ENCODE results near the gene OSBPL6.
"Not testable (repeated sequence)": the region's sequence is repeated elsewhere in the genome, so short reads cannot be mapped to it uniquely, and the experiment has no call there.

OSBPL6 gene

DNA sequence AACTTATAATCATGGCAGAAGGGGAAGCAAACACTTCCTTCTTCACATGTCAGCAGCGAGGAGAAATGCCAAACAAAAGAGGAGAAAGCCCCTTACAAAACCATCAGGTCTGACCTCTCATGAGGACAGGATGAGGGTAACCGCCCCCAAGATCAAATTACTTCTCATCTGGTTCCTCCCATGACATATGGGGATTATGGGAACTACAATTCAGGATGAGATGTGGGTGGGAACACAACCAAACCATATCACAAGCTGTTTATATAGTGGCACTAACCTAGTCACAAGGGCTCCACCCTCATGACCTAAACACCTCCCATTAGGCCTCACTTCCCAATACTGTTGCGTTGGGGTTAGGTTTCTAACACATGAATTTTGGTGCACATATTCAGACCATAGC, 110.0 kb downstream of the OSBPL6 start:
- DNase-seq (ENCODE audit: low read depth): no peak

DNA sequence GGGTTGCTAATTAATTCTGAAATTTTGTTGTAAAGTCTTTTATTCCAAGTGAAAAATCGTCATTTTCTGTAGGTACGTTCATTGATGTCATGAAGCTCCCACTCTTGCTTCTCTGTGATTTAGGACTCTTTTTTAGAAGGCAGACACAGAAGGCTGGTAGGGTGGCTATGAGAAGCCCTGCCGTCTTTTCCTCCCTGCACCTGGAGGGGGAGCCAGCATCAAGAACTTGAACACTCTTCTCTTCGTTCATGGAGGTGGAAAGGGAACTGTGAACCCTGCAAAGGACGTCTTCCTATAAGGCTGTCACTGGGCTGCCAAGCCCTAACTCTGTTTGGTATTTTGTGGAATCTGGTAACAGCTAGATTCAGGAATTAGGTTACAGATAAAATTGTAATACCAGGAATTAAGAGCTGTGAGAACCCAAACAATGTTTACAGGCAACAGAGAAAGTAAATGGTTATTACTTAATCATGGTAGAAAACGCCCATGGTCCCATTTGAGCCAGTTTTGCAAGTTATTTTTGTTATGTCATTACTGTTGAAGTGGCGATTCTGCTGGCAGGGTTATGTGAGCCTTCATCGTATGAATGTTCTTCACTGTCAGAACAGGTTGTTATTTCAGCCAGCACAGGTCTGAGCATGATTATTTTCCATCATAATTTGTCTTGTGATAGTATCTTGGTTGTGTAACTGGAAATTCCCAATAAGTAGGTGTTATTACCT, 112.2 kb downstream of the OSBPL6 start:
- DNase-seq (ENCODE audit: low read depth): no peak

DNA sequence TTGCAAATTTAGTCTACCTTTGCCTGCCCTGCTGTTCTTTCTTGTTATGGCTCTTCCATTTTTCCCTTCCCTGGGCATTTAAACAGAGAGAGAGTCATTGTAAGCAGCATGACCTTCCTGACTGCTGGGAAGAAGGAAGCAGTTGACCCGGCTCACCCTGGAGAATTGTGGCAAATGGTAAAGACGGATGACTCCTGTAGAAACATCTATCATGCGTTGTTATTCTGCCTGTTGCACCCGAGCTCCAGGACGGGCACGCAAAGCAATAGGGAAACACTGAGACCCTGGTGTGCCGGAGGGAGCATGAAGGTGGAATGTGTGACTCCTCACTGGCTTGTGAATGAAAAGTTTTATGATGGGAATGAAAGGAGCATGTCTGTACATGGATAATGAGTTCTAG, 113.3 kb downstream of the OSBPL6 start:
- no peak for DNase-seq (ENCODE audit: low read depth)

DNA sequence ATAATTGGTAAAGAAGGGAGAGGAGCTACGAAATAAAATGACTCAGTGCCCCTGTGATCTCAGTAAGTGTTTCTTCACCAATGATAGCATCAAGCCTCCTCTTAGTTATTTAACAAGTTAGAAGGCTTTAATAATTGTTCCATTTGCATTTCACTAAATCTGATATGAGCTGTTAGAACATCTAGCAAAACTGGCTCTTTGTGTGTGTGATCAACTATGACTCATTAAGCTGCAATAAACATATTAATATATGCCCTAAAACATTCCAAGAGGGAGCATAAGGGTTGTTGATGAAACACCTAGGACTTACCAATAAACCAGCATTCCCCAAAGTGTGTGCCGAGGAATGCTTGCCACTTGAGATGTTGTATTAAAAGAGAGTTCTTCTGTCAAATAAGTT, 115.2 kb downstream of the OSBPL6 start:
- no peak for DNase-seq (ENCODE audit: low read depth)

DNA sequence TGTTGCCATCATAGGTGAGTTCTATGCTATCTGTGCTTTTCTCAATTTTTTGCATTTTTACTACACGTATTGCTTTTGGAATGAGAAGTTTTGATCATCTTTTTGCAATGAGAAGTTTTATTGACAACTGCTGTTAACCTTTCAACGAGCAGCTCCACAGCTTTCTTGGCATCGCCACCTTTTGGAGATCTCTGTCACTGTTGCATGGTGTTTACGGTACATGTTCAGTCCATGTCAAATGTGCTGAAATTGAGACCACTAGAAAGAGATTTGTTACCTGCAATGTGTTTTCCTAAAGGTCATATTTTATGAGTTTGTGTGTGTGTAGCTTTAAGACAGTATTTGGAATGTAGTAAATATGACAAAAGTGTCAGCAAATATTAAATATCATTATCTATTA, 120.8 kb downstream of the OSBPL6 start:
- no peak for DNase-seq (ENCODE audit: low read depth)

DNA sequence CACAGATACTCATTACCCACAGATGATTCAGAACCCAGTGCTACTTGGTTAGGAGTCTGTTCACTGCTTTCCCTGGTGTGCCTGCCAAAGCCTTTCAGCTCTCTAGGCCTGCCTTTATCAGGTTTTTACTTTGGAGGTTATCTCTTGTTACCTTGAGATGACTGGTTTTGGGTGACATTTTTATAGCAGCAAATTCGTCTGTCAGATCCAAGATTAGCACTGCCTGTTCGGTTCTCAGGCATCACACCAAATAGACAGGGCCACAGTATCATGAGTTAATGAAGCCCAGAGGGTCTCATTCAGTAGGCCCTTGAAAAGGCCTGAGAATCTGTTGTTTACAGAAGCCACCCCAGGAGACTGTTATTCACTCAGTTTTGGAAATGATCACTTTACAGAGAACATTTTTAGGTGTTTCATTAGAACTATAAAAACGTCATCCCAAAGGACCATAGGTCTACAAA, 121.2 kb downstream of the OSBPL6 start:
- no peak for DNase-seq (ENCODE audit: low read depth)

DNA sequence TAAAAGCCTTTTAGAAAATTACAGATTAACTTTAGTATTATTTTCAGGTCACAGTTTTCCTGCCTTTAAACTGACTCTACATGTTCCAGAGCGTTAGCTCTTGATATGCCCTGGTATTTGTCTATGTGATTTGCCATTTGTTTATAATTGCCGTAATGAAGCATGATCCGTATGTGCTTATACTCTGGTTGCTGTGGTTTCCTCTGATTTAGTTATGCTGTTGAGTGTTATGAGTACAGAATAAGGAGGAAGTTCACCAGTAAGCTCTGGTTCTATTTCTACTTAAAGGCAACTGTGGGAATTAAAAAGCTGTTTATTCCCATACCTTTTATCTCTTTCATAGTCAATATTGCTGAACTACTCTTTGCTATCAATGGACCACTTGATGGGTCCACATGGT, 123.5 kb downstream of the OSBPL6 start:
- no peak for DNase-seq (ENCODE audit: low read depth)

DNA sequence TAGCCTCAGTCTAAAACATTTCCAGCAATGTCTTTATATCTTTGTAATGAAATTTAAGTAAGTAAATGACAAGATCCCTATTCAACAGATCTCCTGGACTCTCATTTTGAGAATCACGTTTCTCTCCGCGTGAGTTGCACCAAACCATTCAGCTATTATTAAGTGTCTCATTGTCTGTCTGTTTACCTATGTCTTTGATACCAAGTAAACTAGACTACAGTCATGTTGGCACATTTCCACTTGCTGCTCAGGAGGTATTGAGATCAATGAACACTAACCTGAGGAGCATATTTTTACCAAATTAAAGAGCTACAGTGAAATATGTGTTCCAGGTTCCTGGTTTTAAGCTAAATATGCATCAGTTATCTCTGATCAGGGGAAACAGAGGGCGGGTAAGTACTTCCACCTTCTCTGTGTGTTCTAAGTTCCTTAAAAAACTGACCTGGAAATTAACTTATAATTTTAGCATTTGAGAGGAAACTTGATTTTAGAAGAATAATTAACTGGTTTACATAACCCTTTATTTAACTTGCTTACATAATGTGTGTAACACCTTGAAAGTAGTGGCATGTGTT, 125.8 kb downstream of the OSBPL6 start:
- no peak for DNase-seq (ENCODE audit: low read depth)

DNA sequence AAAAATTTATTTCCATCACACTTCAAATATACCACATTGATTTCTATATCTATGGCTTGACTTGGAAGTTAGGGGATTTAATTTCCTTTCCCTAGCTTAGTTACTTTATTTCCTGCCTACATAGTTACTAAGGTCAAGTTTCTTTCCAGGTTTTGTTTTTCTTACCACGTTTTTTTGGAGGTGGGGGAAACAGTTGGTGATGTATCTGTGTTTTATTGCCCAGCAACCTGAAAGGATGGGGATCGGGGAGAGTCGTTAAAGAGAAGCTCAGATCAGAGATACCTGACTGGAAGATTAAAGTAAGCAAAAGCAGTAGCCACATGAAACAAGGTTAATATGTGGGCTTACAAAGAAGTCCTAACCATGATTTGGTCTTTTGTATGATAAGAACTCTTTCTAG, 127.8 kb downstream of the OSBPL6 start:
- DNase-seq (ENCODE audit: low read depth): no peak

DNA sequence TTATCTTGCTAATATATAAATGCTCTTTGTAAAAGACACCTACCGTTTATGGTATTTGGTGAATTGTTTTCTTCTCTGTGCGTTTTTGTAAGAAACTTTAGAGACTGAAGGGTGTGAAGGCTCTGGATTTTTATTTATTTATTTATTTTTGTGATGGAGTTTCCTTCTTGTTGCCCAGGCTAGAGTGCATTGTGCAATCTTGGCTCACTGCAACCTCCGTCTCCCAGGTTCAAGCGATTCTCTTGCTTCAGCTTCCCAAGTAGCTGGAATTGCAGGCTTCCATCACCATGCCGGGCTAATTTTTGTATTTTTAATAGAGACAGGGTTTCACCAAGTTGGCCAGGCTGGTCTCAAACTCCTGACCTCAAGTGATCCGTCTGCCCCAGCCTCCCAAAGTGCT, 129.0 kb downstream of the OSBPL6 start:
- not testable (repeated sequence) for DNase-seq (ENCODE audit: low read depth)

DNA sequence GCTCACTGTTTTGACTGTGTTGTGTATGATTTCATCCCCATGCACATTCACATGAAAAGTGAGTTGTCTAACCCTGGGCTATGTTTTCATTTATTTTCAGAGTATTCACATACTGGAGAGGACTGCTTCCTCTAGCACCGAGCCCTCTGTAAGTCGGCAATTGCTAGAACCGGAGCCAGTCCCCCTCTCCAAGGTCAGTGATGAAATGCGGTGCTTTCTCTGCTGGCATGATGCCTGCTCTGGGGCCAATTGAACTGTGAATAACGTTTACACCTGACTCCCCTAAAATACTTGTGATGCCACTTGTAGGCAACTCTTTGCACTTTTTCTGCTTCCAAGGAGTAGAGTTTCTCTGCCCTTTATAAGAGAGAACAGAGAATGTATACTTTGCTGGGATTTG, 129.8 kb downstream of the OSBPL6 start:
- no peak for DNase-seq (ENCODE audit: low read depth)

DNA sequence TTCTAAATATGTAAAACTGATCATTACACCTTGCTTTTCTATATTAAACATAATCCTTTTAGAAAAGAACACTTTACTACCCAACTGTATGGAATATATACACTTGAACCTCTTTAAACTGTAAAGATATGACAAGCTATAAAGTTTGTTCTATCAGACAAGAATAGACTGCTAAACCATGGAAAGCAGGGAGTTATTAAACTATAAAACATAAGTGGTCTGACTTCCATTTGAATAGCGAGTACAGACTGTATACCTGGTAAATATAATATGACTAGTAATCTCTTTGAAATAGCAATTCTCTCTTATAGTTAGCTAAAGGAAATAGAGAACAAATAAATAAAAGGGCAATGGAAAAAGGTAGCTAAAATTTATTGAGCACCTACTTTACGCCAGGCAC, 131.0 kb downstream of the OSBPL6 start:
- no peak for DNase-seq (ENCODE audit: low read depth)

DNA sequence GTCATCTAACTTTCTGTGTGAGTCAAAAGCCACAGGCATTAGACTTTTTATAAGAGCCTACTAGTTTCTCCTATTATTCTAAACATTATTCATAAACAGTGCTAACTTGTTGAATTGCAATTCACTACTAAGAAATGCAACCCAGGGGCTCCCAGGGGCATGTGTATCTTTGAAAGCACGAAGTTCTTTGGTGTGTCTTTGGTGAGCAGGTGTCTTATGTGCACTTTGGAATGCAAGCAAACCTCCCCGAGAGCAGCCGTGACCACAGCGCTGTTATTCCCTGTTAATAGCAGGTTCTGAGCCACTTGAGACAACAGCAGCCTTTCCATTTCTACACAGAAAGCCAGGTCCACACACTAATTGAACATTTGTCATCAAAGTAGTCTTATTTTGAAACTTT, 133.2 kb downstream of the OSBPL6 start:
- no peak for DNase-seq (ENCODE audit: low read depth)

DNA sequence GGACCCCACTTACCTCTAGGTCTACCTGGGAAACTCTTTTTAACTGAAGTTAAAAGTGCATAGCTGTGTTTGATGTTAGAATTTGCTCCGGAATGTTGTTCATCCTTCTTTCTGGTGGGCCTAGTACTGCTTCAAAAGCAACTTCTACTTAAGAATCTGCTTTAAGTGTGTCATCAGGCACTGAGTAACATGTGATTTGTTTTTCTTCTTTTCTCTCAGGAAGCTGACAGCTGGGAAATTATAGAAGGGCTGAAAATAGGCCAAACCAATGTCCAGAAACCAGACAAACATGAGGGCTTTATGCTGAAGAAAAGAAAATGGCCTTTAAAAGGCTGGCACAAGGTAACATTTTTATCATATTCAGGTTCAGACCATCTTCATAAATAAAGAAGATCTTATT, 133.7 kb downstream of the OSBPL6 start:
- no peak for DNase-seq (ENCODE audit: low read depth)

DNA sequence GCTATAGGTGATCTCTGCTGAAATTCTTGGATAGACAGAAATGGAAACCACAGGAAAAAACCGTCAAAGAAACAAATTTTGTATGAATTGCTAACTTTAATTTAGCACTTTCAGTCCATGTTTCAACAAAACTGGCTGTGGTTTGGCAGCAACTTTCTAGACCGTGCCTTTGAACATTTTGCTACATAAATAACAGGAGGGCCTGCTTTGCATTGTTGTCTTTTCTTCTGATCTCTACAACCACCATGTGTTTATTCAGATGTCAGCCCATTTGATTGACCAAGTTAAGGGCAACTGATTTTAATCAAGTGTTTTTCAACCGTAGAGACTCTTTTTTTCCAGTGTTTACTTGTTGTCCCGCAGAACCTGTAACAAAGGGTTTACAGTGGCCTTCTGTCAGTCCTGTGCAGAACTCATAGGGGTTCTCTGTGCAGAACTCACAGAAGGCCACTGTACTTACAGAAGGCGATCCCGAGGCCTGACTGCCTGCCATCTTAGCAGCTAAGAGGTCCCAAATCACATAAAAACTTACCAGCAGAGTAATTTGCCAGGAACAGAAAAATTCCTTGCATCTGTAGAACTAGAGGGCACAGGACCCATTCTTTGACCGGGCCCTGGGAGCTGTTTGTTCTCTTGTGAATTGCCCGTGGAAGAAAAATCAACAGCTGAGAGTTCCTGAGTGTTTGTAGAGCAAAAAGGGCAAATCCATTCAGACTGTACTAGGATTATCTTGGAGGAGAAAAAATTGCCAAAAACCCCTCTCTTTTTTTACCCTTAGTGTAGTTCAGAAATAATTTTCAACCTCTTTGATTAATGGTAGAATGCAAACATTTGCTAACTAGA, 136.1 kb downstream of the OSBPL6 start:
- DNase-seq (ENCODE audit: low read depth): no peak

DNA sequence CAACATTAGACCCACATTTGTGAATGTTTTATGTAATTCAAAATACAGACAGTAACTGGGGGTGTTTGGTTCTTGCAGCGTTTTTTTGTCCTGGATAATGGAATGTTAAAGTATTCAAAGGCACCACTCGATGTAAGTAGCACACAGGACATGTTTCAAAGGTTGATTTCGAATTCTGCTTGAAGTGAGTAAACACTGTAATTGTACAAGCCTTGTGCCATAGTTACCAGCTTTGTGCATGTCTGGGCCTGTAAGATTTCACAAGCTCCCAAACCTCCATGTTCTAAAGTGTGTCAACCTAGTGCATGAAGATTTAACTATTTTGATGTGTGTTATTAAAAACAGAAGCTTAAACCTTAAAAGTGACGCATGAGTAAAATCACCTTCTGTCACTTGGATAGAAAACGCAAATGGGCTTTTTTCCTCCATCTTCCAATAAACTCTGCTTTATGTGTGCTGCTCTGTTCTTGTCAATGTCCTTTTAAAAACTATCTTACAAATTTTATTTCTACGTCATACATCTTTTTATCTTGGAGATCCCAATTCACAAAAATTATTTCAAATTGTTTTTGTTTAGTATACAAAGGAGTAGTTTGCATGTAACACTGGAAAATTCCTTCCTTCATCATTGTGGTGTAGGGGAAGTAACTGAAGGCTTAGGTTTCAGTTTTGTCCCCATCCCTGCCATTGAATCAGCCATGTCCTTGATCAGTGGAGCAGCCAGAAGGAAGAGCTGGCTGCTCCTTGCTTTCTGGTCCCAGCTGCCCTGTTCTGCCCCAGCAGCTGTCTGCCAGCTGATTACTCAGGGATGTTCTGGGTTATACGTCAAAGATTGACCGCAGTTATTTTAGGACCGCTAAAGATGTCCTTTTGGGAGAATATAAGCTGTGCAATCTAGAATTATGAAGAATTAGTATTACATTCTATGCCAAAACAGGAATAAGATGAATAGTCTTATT, 137.4 kb downstream of the OSBPL6 start:
- DNase-seq (ENCODE audit: low read depth): no peak

DNA sequence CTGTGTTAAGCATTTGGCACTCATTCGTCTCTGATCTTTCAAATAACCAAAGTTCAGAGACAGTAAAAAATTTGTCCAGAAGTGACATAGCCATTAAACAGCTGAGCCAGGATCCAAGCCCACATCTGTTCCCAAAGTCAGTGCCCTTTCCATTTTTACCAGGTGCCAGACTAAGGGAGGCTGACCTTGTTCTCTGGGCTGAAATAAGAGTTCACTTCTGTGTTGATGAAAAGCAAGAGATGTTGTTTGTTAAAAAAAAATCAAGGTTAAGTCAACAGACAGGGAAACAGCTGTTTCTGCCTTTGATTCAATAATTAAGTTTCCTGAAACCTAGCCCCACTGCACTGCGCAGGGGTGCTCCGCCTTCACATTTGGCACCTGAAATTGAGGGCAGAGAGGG, 139.5 kb downstream of the OSBPL6 start:
- DNase-seq (ENCODE audit: low read depth): no peak

DNA sequence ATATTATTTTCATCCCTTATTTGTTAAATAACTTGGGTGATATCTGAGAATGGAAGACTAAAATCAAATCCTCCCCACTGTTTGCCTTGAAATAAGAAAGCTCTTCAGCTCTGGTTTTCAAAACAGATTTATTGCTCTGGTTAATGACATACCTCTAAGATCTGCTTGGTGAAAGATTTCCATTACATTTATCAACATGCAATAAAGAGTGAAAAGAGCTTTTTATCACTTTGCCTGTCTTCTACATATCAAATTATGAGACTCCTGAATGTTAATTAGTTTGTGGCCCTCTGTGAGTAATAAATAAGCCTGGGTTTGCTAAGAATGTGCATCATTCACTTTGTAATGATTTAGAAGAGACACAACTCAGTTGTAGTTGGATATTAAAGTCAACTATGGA, 140.9 kb downstream of the OSBPL6 start:
- DNase-seq (ENCODE audit: low read depth): no peak

DNA sequence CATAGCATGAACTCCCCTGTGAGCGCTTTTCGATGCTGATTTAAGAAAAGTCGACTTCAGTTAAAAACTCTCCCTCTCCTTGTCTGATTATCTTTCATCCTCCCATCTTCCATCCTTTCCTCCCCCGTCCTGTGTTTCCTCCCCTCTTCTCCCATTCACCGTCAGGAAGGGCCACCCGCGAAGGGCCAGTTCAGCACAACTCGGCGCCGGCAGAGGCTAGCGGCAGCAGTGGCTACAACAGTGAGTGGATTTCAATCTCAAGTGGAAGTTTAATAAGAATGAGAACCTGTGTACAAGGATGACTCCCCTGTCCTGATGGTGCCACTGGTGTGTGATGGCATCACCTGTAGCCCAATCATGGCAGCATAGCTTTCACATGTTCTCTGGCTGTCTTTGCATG, 149.8 kb downstream of the OSBPL6 start:
- DNase-seq (ENCODE audit: low read depth): no peak

DNA sequence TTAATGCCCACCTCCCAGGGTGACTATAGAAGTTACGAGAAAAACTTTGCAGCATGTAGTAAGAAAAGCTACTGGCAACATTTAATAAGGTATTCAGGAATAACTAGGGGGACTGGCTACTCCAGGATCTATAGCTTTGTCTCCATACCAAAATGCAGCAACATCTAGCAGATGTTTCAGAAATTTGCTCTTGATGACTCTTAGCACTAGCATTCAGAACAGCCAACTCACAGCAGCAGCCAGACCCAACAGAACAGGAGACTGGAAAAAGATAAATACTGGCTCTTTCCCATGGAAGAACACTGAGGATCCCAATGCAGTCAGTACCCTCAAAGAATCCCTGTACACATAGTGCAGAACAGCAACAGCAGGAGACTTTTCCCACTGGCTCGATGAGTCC, 151.6 kb downstream of the OSBPL6 start:
- no peak for DNase-seq (ENCODE audit: low read depth)

DNA sequence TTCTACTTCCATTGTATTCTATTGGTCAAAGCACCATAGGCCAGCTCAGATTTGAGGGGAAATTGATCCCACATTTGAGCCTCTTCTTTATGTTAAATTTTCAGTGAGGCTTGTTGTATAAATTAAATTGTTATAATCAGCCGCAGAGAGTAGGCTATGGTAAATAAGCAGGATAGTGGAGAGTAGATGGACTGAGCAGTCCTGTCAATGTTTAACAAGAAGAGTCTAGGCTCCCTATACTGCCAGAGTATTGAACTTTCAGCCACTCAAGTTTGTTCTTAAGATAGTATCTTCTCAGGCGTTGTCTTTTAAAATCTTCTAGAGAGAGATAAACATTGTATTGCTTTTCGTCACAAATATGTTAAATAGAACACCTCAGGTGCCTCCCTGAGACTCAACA, 155.7 kb downstream of the OSBPL6 start:
- no peak for DNase-seq (ENCODE audit: low read depth)

DNA sequence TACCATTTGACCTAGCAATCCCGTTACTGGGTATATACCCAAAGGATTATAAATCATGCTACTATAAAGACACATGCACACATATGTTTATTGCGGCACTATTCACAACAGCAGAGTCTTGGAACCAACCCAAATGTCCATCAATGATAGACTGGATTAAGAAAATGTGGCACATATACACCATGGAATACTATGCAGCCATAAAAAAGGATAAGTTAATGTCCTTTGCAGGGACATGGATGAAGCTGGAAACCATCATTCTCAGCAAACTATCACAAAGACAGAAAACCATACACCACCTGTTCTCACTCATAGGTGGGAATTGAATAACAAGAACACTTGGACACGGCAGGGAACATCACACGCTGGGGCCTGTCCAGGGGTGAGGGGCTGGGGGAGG, 163.4 kb downstream of the OSBPL6 start:
- DNase-seq (ENCODE audit: low read depth): not testable (repeated sequence)

Data from activated T-cell treated with anti-CD3 and anti-CD28 coated beads for 1 hour (primary cell).